Fibroblast of lung (primary cell): ENCODE results near the gene SYVN1.
A peak's percentile ranks its signal among the peaks of the same experiment; 100 is the strongest.

ENCODE experiments used
- CTCF ChIP-seq, 2 donors: IDR thresholded peaks in 1 of 2; conservative IDR thresholded peaks in 1 of 2; 1 replicate in 1 of 2; 2 replicates in 1 of 2; pipeline ENCODE4 v1.5.1; 2011 to 2012; ENCODE audit warnings: low read length in 2 of 2, control low read depth in 1 of 2, inconsistent platforms in 1 of 2, low read depth in 1 of 2, mild to moderate bottlenecking in 1 of 2
- EZH2 ChIP-seq: IDR thresholded peaks from 2 replicates; pipeline ENCODE4 v1.5.1; 2012; ENCODE audit warnings: low read length, control low read depth, mild to moderate bottlenecking; ENCODE audit errors: missing control alignments

GRCh38 chr11:65110354-65110861 is 23.9 kb downstream of the SYVN1 start:
- no peak for TF ChIP-seq EZH2
- TF ChIP-seq CTCF (conservative IDR thresholded peaks at IDR 0.05 in 1 of 2, IDR thresholded peaks at IDR 0.05 in 1 of 2; ENCODE audit: low read depth in 1 of 2, low read length in 2 of 2) = peak; percentile 96 to 98
